NCI-H1105 (cell line): ENCODE measurements around the gene TJP2.

Experiments
- DNase-seq: peaks from one replicate; lab custom pipeline; 2025; lab: John Stamatoyannopoulos, UW

TJP2 gene

GRCh38 chr9:69234683-69235082, 60.6 kb downstream of the TJP2 start:
- no peak for DNase-seq

DNA sequence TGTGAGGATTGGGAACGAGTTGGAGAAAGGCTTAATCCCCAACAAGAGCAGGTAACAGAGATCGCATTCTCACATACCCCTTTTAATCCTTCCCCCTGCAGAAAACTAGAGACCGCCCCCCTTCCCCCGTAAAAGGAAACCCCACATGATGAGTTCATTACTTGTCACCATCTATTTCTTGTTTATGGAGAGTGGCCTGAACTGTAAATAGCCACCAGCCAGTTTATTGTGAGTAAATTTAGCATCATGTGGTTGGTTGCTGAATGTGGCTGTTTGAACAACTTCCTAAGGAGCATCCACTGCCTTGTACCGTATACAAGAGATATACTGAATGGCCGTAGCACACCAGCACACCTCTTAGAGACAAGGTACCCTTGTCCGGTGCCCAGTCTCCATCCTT, 62.1 kb downstream of the TJP2 start:
- DNase-seq = no peak

DNA sequence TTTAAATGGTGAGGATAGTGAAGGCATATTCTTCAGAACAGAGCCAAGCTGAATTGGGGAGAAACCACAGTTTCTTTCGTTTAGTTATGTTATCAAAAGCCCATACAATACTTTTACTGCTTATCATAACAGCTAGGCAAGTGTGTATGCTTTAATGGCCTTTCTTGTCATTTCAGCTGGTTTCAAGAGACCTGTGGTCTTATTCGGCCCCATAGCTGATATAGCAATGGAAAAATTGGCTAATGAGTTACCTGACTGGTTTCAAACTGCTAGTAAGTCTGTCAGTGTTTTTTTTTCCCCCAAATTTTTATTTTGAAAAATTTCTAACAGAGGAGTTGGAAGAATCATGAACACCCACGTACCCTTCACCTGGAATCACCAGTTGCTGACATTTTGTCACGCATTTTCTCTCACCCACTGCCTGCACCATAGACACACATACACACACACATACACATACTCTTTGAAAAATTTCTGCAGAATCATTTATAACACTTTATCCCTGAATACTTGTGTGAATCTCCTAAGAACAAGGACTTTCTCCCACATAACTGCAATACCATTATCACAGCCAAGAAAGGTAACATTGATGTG, 63.7 kb downstream of the TJP2 start:
- DNase-seq = no peak

- no peak for DNase-seq
These were observed 69.0 kb downstream of the TJP2 start for GRCh38 chr9:69243116-69243515.

GRCh38 chr9:69246629-69247028, 72.6 kb downstream of the TJP2 start:
- no peak for DNase-seq

DNA sequence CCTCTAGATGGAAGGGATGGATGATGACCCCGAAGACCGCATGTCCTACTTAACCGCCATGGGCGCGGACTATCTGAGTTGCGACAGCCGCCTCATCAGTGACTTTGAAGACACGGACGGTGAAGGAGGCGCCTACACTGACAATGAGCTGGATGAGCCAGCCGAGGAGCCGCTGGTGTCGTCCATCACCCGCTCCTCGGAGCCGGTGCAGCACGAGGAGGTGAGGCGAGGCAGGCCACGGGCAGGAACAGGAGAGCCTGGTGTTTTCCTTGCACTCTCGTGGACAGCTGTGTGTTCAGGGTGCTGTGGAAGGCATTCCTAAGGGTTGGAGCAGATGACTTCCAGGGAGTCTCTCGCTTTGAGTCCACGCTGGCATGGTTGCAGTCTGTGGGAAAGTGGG, 73.9 kb downstream of the TJP2 start:
- no peak for DNase-seq

GRCh38 chr9:69249337-69249736, 75.3 kb downstream of the TJP2 start:
- no peak for DNase-seq

DNA sequence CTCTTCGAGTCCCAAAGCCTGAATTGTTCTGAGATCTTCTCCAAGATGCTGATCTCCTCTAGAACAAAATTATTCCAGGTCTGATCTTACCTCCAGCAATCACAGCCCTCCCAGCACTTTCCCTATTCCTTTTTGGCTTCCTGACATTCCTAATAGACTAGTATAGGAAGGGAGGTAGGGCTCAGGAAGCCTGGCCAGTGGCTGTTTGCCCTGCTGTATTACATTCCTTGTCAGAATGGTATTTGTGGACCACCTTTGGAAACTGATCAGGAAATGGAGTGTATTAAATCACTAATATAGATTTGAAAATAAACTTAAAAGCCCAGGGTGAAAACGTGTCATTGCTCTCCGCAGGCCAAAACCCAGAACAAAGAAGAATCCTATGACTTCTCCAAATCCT, 76.6 kb downstream of the TJP2 start:
- DNase-seq = no peak

GRCh38 chr9:69252436-69252835, 78.4 kb downstream of the TJP2 start:
- no peak for DNase-seq

GRCh38 chr9:69253057-69253456, 79.0 kb downstream of the TJP2 start:
- no peak for DNase-seq

GRCh38 chr9:69254223-69254622, 80.1 kb downstream of the TJP2 start:
- no peak for DNase-seq

DNA sequence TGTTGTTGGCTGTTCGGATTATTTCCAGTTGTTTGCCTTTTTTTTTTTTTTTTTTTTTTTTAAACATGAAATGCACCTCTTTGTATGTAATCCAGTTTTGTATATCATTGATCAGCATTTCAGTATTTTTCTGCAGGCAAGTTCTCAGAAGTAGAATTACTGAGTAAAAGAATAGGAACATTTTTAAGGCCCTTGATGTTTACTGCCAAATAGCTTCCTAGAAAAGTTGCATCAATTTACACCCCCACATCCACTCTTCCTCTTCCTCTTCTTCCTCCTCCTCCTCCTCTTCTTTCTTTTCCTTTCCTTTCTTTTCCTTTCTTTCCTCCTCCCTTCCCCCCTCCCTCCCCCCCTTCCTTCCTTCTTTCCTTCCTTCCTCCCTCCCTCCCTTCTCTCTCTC, 81.5 kb downstream of the TJP2 start:
- no peak for DNase-seq

- DNase-seq = no peak
These were observed 84.5 kb downstream of the TJP2 start for GRCh38 chr9:69258551-69258950.

- DNase-seq = no peak
These were observed 86.1 kb downstream of the TJP2 start for GRCh38 chr9:69260161-69260560.

GRCh38 chr9:69261636-69262035, 87.6 kb downstream of the TJP2 start:
- DNase-seq = no peak

DNA sequence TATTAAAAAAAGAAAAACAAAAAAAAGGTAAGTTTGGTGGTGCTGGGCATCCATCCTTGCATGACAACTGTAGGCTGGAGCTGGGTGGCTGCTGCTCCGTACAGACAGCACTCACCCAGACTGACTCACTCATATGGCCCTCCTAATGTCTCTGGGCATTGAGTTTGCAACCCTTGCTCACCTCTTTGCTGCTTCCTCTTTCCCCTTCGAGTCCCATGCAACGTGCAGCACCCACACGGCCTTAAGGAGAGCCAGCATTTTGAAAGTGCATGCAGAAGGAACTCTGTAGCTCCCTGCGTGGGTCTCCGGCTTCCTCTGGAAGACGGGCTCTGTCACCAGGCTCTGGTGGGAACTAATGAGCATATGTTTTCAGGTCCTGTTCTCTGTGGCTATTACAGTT, 90.4 kb downstream of the TJP2 start:
- no peak for DNase-seq

DNA sequence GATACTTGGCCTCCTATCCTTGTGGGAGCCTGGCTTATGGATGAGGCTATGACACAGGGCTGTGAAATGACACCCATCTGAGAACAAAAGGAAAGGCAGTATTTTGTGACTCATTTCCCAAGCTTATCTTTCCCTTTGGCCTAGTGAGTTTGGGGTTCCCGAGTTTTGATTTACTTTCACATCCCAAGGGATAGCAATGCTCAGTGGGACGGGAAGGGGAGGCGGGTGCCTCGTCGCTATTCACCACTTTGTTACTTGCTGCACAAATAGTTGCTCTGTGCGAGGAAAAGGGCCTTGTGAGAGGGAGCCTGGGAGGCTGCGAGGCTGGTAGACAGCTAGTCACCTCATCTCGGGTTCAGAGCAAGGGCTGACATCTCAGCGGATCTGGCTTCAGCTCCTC, 91.8 kb downstream of the TJP2 start:
- no peak for DNase-seq

DNA sequence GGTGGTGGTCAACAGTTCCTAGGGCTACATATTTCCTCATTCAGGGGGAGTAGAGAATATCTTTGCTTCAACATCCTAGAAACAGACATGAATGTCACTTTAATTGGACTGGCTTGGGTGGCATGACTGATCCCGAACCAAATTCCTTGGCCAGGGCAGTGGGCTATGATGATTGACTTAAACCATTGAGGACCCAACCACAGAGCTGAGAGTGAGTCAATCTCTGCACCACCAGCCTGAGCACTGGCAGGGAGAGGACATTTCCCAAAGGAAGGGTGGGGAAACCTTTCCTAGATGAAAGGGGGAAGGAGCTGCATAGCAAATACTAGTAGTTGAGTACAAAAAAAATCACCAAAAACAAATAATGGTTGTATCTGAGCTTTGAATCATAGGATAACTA, 98.1 kb downstream of the TJP2 start:
- no peak for DNase-seq

- DNase-seq = no peak
These were observed 99.1 kb downstream of the TJP2 start for GRCh38 chr9:69273161-69273560.

DNA sequence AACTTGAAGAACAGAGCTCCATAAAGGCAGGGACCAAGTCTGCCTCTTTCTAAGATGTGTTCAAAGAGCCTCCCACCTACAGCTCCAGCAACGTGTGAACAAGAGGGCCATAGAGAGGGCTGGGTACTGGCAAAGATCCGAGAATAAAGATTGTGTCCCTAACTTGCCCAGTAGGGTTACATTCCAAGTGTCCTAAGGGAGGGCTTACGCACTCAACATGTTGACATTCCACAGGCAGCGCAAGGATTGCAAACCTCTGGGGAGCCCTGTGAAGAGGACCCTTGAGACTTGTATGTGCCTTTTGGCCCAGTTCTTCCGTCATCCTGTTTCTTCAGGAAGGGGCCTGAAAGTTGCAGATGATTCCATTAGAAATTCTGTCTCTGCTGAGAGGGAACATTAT, 102.7 kb downstream of the TJP2 start:
- no peak for DNase-seq

GRCh38 chr9:69279084-69279731, 105.1 kb downstream of the TJP2 start:
- DNase-seq = no peak

DNA sequence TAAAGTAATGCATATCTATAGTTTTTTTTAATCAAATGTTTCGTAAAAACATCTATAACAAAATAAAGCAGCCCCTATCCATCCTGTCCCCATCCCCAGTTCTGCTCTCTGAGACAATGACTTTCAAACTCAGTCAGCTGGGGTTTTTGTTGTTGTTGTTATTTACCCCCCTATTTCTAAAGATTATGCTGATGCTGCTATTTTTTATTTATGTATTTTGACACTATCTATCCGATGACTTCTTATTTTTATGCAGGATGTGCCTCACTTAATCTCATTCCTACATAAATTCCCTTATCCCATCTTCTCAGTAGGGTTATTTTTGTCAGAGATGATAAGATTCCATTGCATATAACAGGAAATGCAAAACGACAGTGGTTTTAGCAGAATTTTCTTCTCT, 105.7 kb downstream of the TJP2 start:
- no peak for DNase-seq

- DNase-seq = no peak
These were observed 108.9 kb downstream of the TJP2 start for GRCh38 chr9:69283003-69283402.

- DNase-seq = no peak
These were observed 118.0 kb downstream of the TJP2 start for GRCh38 chr9:69292078-69292477.
